ENCODE measurements around the gene CAMTA1.
"Not testable (repeated sequence)": the region's sequence is repeated elsewhere in the genome, so short reads cannot be mapped to it uniquely, and the experiment has no call there.

GRCh38 chr1:7380068-7380467 lies 594.8 kb downstream of the CAMTA1 start:
- not testable (repeated sequence) for TF ChIP-seq CTCF (IDR thresholded peaks at IDR 0.05; ENCODE audit: poor library complexity); EZH2phosphoT487 (IDR thresholded peaks at IDR 0.05; ENCODE audit: low read depth, severe bottlenecking, unreplicated experiment)

Data from hepatocyte (in vitro differentiated cells).